Liver (tissue), 9 donors: Measurements from ENCODE around the gene TRIM40. TPM values are rescaled to one million over a fixed set of nuclear protein-coding genes. Genes with fewer than 3 reads are reported as not detected.

Experiments
- DNase-seq: peaks from one replicate; pipeline ENCODE4 v3.0.0-alpha.2; 2017; ENCODE audit warnings: low spot score
- H3K27ac ChIP-seq, 2 donors: one replicate each; pipeline ENCODE4 v1.7.0; 2013; ENCODE audit warnings: inconsistent platforms in 2 of 2, low read length in 2 of 2, control low read depth in 1 of 2, low read depth in 1 of 2, mild to moderate bottlenecking in 1 of 2
- H3K27me3 ChIP-seq, 4 donors: one replicate each; pipeline versions ENCODE4 v1.6.1 to v1.7.0; 2013; ENCODE audit warnings: low read length in 3 of 4, inconsistent platforms in 1 of 4, mild to moderate bottlenecking in 1 of 4, moderate library complexity in 1 of 4; ENCODE audit not compliant: control insufficient read depth in 4 of 4, insufficient read depth in 4 of 4
- H3K36me3 ChIP-seq, 4 donors: one replicate each; pipeline versions ENCODE4 v1.6.1 to v1.7.0; 2013; ENCODE audit warnings: low read length in 3 of 4, mild to moderate bottlenecking in 3 of 4, low read depth in 1 of 4, moderate library complexity in 1 of 4; ENCODE audit not compliant: control insufficient read depth in 4 of 4, insufficient read depth in 3 of 4
- H3K4me1 ChIP-seq, 4 donors: one replicate each; pipeline versions ENCODE4 v1.6.1 to v1.7.0; 2013; ENCODE audit warnings: low read length in 3 of 4, mild to moderate bottlenecking in 3 of 4, moderate library complexity in 1 of 4; ENCODE audit not compliant: control insufficient read depth in 4 of 4, insufficient read depth in 4 of 4
- H3K4me3 ChIP-seq, 3 donors: one replicate each; pipeline versions ENCODE4 v1.6.1 to v1.7.0; 2013; ENCODE audit warnings: low read length in 3 of 3, control low read depth in 1 of 3, low read depth in 1 of 3, mild to moderate bottlenecking in 1 of 3
- H3K9ac ChIP-seq, 2 donors: one replicate each; pipeline ENCODE4 v1.7.0; 2013; ENCODE audit warnings: low read length in 2 of 2, mild to moderate bottlenecking in 2 of 2, moderate library complexity in 2 of 2, control low read depth in 1 of 2, low read depth in 1 of 2
- H3K9me3 ChIP-seq, 4 donors: one replicate each; pipeline versions ENCODE4 v1.6.1 to v1.7.0; 2013; ENCODE audit warnings: low read length in 3 of 4; ENCODE audit not compliant: control insufficient read depth in 4 of 4
- ATF3 ChIP-seq: IDR thresholded peaks from 2 replicates; pipeline ENCODE4 v1.6.1; 2016; ENCODE audit warnings: antibody characterized with exemption
- CTCF ChIP-seq: fragments of 150-350 bp; IDR thresholded peaks from 2 replicates; pipeline ENCODE4 v1.5.1; 2017; ENCODE audit warnings: improper control_type of control experiment, low read depth, low read length; ENCODE audit not compliant: missing input control
- EGR1 ChIP-seq, 2 donors: IDR thresholded peaks; 2 replicates each; pipeline ENCODE4 v1.6.1; 2016 to 2018; ENCODE audit warnings: antibody characterized with exemption in 2 of 2, low read depth in 2 of 2
- FOXA1 ChIP-seq: IDR thresholded peaks from 2 replicates; pipeline ENCODE4 v1.6.1; 2016; ENCODE audit warnings: antibody characterized with exemption
- FOXA2 ChIP-seq: IDR thresholded peaks from 2 replicates; pipeline ENCODE4 v1.6.1; 2016; ENCODE audit warnings: antibody characterized with exemption
- GABPA ChIP-seq, 2 donors: IDR thresholded peaks in 1 of 2; conservative IDR thresholded peaks in 1 of 2; 2 replicates each; pipeline ENCODE4 v1.6.1; 2016; ENCODE audit warnings: antibody characterized with exemption in 2 of 2, mild to moderate bottlenecking in 1 of 2, moderate library complexity in 1 of 2
- HNF4A ChIP-seq, 2 donors: conservative IDR thresholded peaks; 2 replicates each; pipeline ENCODE4 v1.6.1; 2016; ENCODE audit warnings: antibody characterized with exemption in 2 of 2, mild to moderate bottlenecking in 2 of 2
- HNF4G ChIP-seq: IDR thresholded peaks from 2 replicates; pipeline ENCODE4 v1.6.1; 2016; ENCODE audit warnings: antibody characterized with exemption
- JUND ChIP-seq, 2 donors: IDR thresholded peaks; 2 replicates each; pipeline ENCODE4 v1.6.1; 2016; ENCODE audit warnings: antibody characterized with exemption in 2 of 2
- MAX ChIP-seq: IDR thresholded peaks from 2 replicates; pipeline ENCODE4 v1.6.1; 2016; ENCODE audit warnings: antibody characterized with exemption
- NR2F2 ChIP-seq: IDR thresholded peaks from 2 replicates; pipeline ENCODE4 v1.6.1; 2016; ENCODE audit warnings: antibody characterized with exemption
- RAD21 ChIP-seq, 2 donors: IDR thresholded peaks; 2 replicates each; pipeline ENCODE4 v1.6.1; 2016; ENCODE audit warnings: antibody characterized with exemption in 2 of 2, mild to moderate bottlenecking in 2 of 2
- REST ChIP-seq: IDR thresholded peaks from 2 replicates; pipeline ENCODE4 v1.6.1; 2016; ENCODE audit warnings: antibody characterized with exemption, mild to moderate bottlenecking
- RXRA ChIP-seq, 2 donors: IDR thresholded peaks; 2 replicates each; pipeline ENCODE4 v1.6.1; 2017 to 2018; ENCODE audit warnings: antibody characterized with exemption in 2 of 2, mild to moderate bottlenecking in 1 of 2
- SP1 ChIP-seq: IDR thresholded peaks from 2 replicates; pipeline ENCODE4 v1.6.1; 2018; ENCODE audit warnings: antibody characterized with exemption, mild to moderate bottlenecking
- TAF1 ChIP-seq: conservative IDR thresholded peaks from 2 replicates; pipeline ENCODE4 v1.6.1; 2016; ENCODE audit warnings: antibody characterized with exemption, mild to moderate bottlenecking
- YY1 ChIP-seq: IDR thresholded peaks from 2 replicates; pipeline ENCODE4 v1.6.1; 2016; ENCODE audit warnings: antibody characterized with exemption, mild to moderate bottlenecking
- ZBTB33 ChIP-seq: IDR thresholded peaks from 2 replicates; pipeline ENCODE4 v1.6.1; 2016; ENCODE audit warnings: antibody characterized with exemption
- WGBS: extraction: QIAGEN DNeasy Blood & Tissue Kit; methylation state at CpG from one replicate; pipeline ENCODE4 v1.1.7; 2013; 5-methylcytosine and 5-hydroxymethylcytosine counted together
- polyA plus RNA-seq, 2 donors: library from polyadenylated mRNA; stranded (reverse) in 1 of 2; unstranded in 1 of 2; fragments of 200-250 nt in 1 of 2; fragments of >200 nt in 1 of 2; fragmentation: Nextera tagmentation in 1 of 2; extraction: Ambion mirVana in 1 of 2; gene quantifications; one replicate each; pipeline versions ENCODE4 v1.2.1 to v1.2.3, GENCODE V29; 2013 to 2015
- total RNA-seq, 2 donors: library from RNA; depleted of rRNA; stranded (reverse); fragments of >200 nt; gene quantifications; one replicate each; pipeline ENCODE4 v1.2.3, GENCODE V29; 2014
- donor health status: healthy.
- donor health status: healthy.
- donor health status: healthy.
- donor health status: healthy.
- donor health status: healthy.

The TRIM40 gene
- total and polyA plus RNA-seq, 4 donors: 0.51 TPM; not detected in 3

- H3K27me3 ChIP-seq: peaks cover 5 to 12% (median 6%) of the 10 kb centered on the region in 4 donors
- H3K27ac ChIP-seq: no peak overlapping the region
- no peak for DNase-seq
- 44% methylated on average over 1 of the region's 1 CpG for WGBS
- no peaks in the 10 kb centered on the region for H3K36me3 ChIP-seq
- no peak overlapping the region for H3K9ac ChIP-seq
- H3K4me1 ChIP-seq: peaks cover 8 to 18% (median 14%) of the 10 kb centered on the region in 4 donors
- TF ChIP-seq MAX (no peak), SP1 (no peak), EGR1 (IDR thresholded peaks at IDR 0.05; ENCODE audit: low read depth in 2 of 2) (no peak), ZBTB33 (no peak), YY1 (no peak), REST (no peak), HNF4G (no peak), HNF4A (conservative IDR thresholded peaks at IDR 0.05) (no peak), FOXA1 (no peak), FOXA2 (no peak), RAD21 (IDR thresholded peaks at IDR 0.05) (no peak), ATF3 (no peak), GABPA (IDR thresholded peaks at IDR 0.05 in 1 of 2, conservative IDR thresholded peaks at IDR 0.05 in 1 of 2) (no peak), RXRA (IDR thresholded peaks at IDR 0.05) (no peak), TAF1 (no peak), CTCF (no peak), NR2F2 (no peak), JUND (IDR thresholded peaks at IDR 0.05) (no peak)
- H3K9me3 ChIP-seq: no peaks in the 10 kb centered on the region
- H3K4me3 ChIP-seq: no peak overlapping the region
Measured at GRCh38 chr6:30096829-30097228, 39.1 kb upstream of the TRIM40 start.
